SKM-1 treated with dmso at 0.1 percent for 144 hours (cell line): ENCODE data around the gene FBXW7.

ENCODE experiments used
- DNase-seq: peaks from one replicate; lab custom pipeline; 2025; ENCODE audit not compliant: unreplicated experiment; lab: John Stamatoyannopoulos, UW

FBXW7 gene

DNA sequence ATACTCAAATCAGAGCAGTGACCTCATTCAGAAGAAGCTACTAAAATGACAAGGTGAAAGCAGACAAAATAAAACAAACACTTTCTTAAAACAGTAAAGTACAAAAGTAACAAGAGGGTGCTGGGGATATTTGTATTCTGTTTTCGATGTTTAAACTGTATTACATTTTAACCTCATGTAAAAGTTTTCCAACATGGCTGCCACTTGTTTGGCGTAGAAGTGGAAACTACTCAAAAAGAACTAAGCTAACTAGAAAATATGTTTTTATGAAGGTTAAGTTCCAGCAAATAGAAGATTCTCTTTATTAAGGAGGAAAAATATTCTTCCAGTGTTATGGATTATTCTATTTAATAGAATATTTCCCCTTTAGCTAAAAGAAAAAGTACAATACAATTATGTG lies 155.0 kb downstream of the FBXW7 start:
- DNase-seq = no peak

DNA sequence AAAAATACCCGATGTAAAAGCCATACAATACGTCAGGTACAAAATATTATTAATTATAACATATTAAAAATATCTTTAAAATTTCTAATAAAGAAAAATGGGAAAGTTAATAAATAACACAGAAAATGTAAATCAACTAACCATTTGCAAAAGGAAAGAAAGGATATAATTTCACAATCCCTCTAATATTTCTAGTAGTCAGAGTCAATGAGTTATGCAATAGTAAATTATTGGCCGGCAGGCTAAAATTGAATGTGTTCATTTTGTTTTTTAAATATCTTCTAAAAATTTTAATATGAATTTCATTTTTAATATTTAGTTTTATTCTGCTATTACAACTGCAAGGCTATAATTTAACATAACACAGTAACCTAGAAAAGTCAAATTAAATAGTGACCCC lies 155.7 kb downstream of the FBXW7 start:
- no peak for DNase-seq

DNA sequence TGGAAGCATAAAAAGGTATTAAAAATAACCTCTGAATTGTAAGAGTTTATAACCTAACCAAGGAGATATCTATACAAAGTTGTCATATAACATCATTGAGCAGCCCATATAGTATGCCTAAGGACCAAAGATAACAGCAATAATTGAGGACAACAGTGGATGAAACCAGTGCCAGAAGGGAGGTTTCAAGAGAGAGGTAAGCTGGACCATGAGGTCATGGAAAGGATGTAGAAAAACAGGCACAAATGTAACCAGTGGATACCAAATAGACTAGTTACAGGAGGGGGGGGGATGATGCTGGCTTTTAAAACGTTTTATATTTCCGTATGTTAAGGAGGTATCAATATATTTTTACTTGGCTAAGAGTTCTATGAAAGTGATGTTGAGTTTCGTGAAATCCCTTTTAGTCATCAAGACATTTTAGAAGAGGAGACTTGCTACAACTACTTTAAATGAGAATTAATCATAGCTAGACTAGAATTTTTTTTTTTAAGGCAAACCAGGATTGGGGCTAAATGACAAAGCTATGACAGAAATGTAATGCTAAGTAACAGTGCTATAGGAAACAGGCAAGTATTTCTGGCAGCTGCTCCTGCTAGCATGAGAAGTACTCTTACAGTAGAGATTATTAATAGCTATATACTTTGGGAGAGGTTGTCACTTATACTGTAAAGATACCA lies 161.1 kb downstream of the FBXW7 start:
- DNase-seq = no peak

DNA sequence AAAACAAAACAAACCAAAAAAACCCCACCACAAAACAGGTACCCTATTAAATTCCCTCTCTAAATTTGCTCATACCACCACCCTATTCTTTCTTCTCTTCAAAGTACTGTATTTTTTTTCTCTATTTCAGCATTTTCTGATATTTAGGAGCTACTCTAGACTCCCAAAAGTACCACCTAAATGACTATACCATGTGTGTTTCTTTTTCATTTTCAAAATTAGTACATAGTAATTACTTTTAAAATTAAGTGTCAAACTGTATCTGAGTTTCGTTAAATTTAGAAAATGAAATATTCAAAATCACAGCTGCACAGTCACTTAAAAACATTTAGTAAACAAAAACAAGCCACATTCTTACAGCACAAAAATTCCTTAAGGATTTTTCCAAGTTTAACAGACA lies 161.7 kb downstream of the FBXW7 start:
- DNase-seq = no peak

DNA sequence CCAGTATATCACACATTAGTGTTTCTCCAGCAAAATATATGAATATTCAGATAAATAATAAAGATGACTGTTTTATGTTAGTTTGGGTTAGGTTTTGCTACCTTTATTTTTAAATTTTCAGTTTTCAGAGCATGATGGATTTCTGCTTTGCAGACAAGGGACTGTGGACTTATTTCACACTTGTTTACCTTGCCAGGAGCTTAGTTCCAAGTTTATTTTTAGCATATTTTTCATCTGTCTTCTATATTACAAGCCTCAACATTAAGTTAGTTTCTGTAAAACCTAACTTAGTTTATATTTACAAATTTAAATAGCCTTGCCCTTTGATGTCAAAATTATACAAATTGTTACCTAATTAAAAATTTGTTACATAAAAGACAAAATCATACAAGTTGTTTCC lies 163.4 kb downstream of the FBXW7 start:
- no peak for DNase-seq

DNA sequence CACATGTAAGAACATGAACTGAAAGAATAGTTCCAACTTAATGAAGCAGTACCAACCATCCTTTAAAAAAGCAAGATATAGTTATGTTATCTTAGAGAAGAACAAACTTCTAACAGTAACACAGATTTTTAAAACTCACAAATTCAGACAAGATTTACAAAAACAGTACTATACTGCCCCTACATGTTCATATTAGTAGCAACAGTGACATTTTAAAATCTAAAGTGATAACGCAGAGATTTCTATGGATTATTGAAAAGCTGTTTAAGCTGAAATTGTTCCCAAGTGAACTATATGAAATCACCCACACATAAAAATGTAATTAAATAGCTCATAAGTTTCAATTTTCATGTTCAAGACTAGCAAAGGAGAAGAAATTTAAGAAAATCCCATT lies 166.0 kb downstream of the FBXW7 start:
- no peak for DNase-seq

DNA sequence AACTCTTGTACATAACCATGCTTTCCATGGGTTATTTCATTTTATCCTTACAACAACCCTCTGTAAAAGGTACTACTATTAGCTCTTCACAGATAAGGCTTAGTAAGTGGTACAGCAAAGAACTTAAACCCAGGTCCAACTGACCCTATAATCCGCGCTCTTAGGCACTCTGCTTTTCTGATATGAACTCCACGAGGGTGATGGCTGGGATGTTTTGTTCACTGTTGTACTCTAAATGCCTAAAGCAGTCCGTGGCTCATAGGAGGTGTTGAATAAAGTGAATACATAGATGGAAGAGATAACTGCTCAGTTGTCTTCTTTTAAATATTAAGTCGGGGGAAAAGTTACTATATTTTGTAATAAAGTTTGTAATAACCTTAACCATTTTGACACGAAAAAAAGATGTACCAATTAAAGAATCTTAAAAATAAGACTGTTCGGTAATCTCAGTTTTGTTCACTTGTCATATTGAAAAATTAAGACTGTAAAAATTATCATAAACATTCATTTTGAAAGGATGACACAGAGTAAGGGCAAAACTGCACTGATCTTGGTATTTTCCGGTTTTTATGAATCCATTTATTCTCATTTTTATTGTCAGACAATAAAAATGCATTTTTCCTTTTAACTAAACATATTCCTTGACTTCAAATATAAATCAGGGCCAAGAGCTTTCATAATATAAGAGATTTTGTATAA lies 166.5 kb downstream of the FBXW7 start:
- DNase-seq = no peak

DNA sequence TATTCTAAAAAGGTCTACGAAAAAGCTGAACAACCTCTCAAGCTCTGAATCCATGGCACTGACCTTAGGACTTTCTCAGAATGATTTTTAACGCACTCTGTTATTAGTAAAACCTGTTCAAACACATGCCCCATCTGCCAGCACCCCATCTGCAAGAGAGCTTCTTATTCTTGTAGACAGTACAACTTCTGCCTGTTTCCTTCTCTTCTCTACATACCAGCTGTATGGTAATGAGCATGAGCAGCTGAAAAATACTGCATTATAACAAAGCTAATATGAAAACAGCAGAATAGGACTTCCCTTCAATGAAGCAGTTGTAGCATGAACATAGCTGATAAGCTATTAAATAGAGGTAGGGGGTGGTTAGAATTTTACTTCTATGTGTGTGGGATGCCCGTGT lies 167.9 kb downstream of the FBXW7 start:
- DNase-seq = no peak

DNA sequence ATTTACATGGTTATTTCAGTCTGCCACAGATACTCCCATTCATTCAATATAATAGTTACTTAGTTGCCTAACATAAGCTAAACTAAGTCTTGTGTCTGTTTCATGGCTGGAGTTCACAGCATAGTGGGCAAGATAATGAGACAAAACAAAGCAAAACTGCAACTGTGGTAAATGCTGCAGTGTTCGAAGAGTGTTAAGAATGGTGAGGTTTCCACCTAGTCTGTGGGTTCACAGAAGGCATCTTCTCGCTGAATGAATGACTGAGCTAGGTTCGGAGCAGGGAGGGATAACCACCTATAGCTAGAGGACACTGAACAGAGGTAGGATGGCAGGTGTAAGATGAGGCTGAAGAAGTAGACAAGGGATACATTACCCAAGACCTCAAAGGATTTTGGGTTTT lies 171.0 kb downstream of the FBXW7 start:
- DNase-seq = no peak

DNA sequence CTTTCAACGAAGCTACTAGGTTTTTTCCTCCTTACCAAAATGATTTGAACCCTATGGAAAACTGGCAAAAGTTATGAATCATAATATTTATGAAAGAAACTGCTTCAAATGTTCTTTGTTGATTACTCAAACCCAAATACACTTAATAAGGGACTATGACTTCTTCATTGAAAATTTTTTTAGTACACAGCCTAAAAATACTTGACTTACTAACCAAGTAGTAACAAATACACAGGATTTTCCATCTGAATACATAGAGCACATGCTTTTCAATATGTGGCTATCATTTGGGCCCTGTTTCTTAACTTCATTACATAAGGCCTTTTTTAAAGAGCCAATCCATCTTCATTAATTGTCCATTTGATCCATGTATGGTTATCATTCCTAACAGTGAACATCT lies 171.5 kb downstream of the FBXW7 start:
- no peak for DNase-seq

DNA sequence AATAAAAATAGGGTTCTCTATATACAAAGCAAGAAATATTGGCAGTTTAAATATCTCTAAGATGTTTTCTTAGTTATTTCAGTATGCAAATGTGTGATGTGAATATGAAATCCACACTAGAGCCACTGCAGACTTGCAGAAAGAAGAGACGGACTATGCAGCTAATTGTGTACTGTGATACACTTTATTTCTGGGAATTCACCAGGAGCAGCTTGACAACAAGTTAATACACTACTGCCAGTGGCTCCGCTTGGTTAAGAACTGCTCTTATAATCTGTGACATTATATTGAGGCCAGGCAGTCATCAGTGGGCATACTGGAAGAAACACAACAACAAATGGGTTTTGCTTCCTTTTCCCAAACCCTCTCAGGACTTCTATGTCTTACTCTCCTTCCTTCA lies 172.0 kb downstream of the FBXW7 start:
- DNase-seq = no peak

DNA sequence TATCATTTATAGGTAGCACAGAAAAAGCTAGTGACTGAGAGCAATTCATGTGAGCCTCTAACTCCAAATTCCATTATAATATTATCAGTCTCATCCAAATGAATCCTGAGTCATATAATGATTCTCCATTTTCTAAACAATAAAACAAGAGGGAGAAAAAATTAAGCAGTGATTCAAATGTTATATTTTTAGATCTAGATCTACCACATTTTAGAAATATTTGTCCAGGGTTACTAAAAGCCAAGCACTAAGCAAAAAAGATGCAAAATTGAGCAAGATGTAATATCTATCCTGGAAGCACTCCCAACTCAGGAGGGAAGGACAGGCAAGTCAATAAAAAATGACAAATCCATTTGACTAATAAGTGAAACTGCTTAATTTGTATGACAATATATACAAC lies 172.8 kb downstream of the FBXW7 start:
- no peak for DNase-seq

DNA sequence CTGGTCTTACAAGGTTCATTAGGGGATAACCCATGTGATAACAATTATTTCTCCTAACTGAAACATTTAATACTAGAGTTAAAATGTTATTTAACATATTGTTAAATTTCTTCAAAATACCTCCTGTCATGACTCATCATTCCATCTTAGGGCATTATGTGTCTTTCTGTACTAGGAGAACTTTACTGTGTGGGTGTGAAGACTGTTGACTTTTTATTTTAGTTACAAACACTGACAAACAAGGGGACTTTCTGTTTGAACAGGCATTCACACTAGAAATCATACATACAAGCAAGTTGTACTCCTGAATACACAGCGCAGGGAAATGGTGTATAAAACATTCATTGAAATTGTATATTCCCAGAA lies 175.9 kb downstream of the FBXW7 start:
- DNase-seq = no peak

DNA sequence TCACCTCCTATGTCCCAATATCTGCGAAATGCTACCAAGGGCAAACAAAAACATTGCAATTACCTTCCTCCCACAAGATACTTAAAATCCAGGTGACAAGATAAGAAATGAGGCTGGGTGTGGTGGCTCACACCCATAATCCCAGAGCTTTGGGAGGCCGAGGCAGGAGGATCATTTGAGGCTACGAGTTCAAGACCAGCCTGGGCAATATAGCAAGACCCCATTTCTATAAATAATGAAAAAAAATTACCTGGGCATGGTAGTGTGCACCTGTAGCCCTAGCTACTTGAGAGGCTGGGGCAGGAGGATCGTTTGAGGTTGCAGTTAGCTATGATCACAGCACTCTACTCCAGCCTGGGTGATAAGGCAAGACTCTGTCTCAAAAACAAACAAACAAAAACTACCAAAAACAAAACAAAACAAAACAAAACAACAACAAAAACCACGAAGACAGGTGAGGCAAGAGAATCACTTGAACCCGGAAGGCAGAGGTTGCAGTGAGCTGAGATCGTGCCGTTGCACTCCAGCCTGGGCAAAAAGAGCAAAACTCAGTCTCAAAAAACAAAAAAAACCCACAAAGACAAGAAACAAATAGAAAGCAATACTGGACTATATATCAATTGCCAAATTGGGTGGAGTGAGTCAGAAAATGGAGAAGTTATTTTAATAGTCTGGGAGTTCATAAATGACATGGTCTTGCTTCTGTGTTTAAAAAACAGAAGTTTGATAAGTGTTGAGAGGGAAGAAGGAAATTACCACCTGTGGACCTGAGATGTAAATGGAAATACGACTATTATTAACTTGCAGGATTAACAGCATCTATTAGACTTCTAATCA lies 176.5 kb downstream of the FBXW7 start:
- peak; percentile 16 for DNase-seq

DNA sequence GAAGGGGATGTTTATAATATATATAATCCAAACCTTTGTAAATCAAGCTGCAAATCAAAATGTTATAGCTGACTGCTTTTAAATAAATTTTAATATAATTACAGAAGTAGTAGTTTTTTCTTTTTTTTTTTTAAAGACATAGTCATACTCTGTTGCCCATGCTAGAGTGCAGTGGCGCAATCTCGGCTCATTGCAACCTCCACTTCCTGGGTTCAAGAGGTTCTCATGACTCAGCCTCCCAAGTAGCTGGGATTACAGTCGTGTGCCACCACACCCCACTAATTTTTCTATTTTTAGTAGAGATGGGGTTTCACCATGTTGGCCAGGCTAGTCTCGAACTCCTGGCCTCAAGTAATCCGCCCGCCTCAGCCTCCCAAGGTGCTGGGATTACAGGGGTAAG lies 178.7 kb downstream of the FBXW7 start:
- DNase-seq = peak; percentile 32

DNA sequence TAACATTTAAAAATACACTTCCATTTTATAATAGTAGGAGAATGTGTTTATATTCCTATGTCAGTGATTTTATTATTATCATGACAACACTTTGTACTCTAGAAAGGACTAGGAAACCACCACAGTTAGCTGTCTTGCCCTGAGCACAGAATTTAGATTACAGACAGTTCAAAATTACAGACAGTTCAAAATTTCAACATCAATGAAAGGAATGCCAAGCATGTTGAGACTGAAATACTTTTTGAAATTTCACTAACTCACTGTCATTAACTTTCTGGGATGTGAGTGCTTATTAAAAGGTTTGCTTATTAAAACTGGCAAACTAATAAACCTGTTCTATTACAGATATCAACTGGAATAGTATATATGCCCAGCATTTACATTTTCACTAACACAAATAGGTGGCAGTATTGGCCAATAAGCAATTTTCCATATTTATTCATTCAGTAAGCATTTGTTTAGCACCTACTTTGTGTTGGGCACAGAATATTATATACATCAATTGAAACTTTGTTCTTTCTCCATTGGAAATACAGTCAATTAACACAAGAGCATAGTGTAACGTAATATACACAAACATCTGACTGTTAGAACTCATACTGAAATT lies 179.4 kb downstream of the FBXW7 start:
- no peak for DNase-seq

DNA sequence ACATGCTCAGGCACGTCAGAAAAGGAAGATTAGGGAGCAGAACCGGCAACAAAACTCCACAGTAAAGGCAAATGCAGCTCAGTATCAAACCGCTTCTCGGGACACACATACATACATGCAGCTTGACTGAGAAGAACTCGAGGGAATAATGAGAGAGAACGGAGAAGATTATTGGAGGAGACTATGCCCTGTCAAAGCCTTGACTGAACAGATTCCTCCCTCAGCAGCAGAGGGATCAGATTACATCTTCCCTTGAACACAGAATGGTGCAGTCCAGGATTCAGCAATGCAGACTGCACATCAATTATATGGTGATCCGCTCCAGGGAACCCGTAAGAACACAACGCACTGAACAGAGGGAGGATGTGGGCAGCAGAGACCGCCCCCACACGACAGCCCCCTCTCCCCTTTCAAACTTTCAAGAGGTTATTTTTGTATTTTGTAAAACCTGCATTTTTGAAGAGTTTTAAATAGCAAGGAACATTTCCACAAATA lies 183.2 kb downstream of the FBXW7 start:
- no peak for DNase-seq

DNA sequence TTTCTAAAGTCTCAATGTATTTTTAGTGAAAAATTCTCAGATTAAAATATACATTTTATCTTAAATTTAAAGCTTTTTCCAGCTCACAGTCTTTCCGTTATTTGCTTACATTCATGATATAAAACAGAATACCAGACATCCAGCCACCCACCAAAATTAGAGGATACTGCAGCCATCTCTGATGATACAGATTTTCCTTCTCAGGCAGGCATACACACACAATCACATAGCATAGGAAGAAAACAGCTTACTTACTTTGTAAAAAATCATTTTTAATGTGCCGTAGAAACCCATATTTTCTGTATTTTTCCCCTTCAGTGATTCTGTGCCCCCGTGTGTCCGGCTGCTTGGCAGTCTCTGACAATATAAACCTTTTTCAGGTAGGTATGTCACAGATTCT lies 183.7 kb downstream of the FBXW7 start:
- no peak for DNase-seq

DNA sequence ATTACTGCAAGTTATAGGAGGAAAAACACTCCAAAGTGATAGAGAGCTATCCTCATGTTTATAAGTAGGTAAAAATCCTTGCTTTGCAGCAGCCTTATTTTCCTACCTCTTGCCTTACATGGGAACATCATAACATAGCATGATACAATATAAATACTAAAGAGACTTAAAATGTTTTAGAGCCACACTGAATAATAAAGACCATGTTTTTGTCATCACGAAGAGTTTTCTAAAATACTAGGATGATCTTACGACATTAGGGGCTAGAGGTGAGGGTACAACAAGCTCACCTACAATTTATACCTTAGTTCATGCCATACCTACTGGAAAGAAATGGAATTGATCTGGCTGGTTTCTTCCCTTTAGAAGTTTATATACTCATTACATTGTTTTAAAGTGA lies 184.8 kb downstream of the FBXW7 start:
- DNase-seq = no peak

DNA sequence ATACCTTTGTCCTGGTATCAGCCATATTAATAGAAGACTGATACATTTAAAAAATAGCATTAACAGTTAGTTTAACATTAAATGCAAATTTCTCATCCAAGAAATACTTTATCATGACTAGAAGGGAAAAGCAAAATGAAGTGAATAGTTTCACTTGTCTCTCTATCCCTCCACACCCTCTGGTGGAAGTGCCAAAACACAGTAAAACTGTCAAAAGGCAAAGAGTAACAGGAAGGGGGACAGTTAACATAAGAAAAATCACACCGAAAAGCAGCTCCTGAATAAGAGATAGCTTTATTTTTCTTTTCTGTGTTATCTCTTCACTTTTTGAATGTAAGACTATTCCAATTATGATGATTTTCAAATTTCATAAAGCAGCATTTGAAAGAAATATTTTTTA lies 187.2 kb downstream of the FBXW7 start:
- no peak for DNase-seq

DNA sequence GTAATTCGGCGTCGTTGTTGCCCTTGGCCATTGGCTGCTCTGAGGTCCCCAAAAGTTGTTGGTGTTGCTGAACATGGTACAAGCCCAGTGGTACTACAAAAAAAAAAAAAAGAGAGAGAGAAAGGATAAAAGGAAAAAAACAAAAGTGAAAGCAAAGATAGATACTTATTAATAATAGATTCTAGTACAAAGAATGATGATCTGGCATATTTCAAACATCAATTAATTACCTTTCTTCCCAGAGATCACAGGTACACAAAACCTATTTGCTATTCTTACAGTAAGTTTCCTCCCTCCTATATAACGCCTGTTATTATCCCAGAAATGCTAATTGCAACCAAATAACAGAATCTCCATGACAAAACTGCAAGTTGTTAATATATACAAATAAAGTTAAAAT lies 188.9 kb downstream of the FBXW7 start:
- DNase-seq = no peak

DNA sequence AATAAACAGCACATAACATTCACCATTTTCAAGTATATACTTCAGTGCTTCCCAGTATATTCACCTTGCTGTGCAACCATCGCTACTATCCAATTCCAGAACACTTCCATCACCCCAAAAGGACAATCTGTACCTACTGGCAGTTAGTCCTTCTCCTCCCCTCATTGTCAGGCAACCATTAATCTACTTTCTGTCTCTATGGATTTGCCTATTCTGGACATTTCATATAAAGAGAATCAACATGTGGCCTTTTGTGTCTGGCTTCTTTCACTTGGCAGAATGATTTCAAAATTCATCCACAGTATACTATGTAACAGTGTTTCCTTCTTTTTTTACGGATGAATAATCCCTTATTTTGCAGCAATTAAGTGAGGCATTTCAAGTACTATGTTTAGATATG lies 189.4 kb downstream of the FBXW7 start:
- DNase-seq = no peak
